Stimulated activated CD8-positive, alpha-beta memory T cell treated with anti-CD3 and anti-CD28 coated beads, Interleukin-2, amount 100 ng/mL, for 48 hours (primary cell): ENCODE results near the gene VWA2.

ENCODE experiments used
- DNase-seq, 2 donors: peaks; one replicate each; pipeline ENCODE4 v3.0.0-alpha.2; 2020; ENCODE audit warnings: low read depth in 2 of 2

VWA2 gene

GRCh38 chr10:114246679-114247305, 7.7 kb downstream of the VWA2 start:
- DNase-seq = no peak

GRCh38 chr10:114250236-114250635, 11.2 kb downstream of the VWA2 start:
- DNase-seq = no peak

- no peak for DNase-seq
These were observed 11.7 kb downstream of the VWA2 start for GRCh38 chr10:114250716-114251115.

GRCh38 chr10:114252092-114252491, 13.0 kb downstream of the VWA2 start:
- DNase-seq = no peak

GRCh38 chr10:114252883-114253282, 13.8 kb downstream of the VWA2 start:
- no peak for DNase-seq

- no peak for DNase-seq
These were observed 16.2 kb downstream of the VWA2 start for GRCh38 chr10:114255227-114255626.

GRCh38 chr10:114256008-114256765, 17.1 kb downstream of the VWA2 start:
- no peak for DNase-seq

- DNase-seq = no peak
These were observed 17.8 kb downstream of the VWA2 start for GRCh38 chr10:114256822-114257221.

- no peak for DNase-seq
These were observed 18.4 kb downstream of the VWA2 start for GRCh38 chr10:114257498-114257897.

GRCh38 chr10:114258274-114258840, 19.3 kb downstream of the VWA2 start:
- no peak for DNase-seq

- DNase-seq = no peak
These were observed 20.8 kb downstream of the VWA2 start for GRCh38 chr10:114259824-114260223.

- no peak for DNase-seq
These were observed 21.3 kb downstream of the VWA2 start for GRCh38 chr10:114260366-114260765.

GRCh38 chr10:114261076-114261475, 22.0 kb downstream of the VWA2 start:
- no peak for DNase-seq

GRCh38 chr10:114262496-114262895, 23.4 kb downstream of the VWA2 start:
- no peak for DNase-seq

- DNase-seq = no peak
These were observed 26.5 kb downstream of the VWA2 start for GRCh38 chr10:114265392-114266053.

GRCh38 chr10:114266521-114266920, 27.5 kb downstream of the VWA2 start:
- no peak for DNase-seq

GRCh38 chr10:114271075-114271778, 32.2 kb downstream of the VWA2 start:
- no peak for DNase-seq

- DNase-seq = no peak
These were observed 32.7 kb downstream of the VWA2 start for GRCh38 chr10:114271779-114272167.

GRCh38 chr10:114272696-114273095, 33.6 kb downstream of the VWA2 start:
- DNase-seq = no peak

- no peak for DNase-seq
These were observed 34.9 kb downstream of the VWA2 start for GRCh38 chr10:114273910-114274309.

GRCh38 chr10:114274616-114275453, 35.8 kb downstream of the VWA2 start:
- no peak for DNase-seq
